Effector memory CD4-positive, alpha-beta T cell (primary cell): ENCODE data around the gene EEF1B2.

Source experiments
- DNase-seq, 3 donors: peaks; one replicate each; pipeline ENCODE4 v3.0.0-alpha.2; 2020
- H3K27ac ChIP-seq: 2 replicates; pipeline ENCODE4 v1.7.0; 2013; ENCODE audit warnings: mild to moderate bottlenecking, low read length, moderate library complexity; ENCODE audit not compliant: insufficient read depth, poor library complexity, severe bottlenecking
- H3K27me3 ChIP-seq: replicated peaks from 2 replicates; pipeline ENCODE4 v1.7.0; 2013; ENCODE audit warnings: mild to moderate bottlenecking, low read length; ENCODE audit not compliant: insufficient read depth, control insufficient read depth, poor library complexity, severe bottlenecking
- H3K36me3 ChIP-seq: 2 replicates; pipeline ENCODE4 v1.7.0; 2013; ENCODE audit warnings: mild to moderate bottlenecking, low read length, moderate library complexity; ENCODE audit not compliant: control insufficient read depth, insufficient read depth
- H3K4me1 ChIP-seq: 2 replicates; pipeline ENCODE4 v1.7.0; 2013; ENCODE audit warnings: low read length, mild to moderate bottlenecking; ENCODE audit not compliant: control insufficient read depth, insufficient read depth, poor library complexity, severe bottlenecking
- H3K4me3 ChIP-seq: 2 replicates; pipeline ENCODE4 v1.7.0; 2013; ENCODE audit warnings: low read length, low read depth, mild to moderate bottlenecking; ENCODE audit not compliant: insufficient read depth, poor library complexity, severe bottlenecking
- H3K9me3 ChIP-seq: 2 replicates; pipeline ENCODE4 v1.7.0; 2013; ENCODE audit warnings: mild to moderate bottlenecking, low read length, moderate library complexity; ENCODE audit not compliant: control insufficient read depth

The EEF1B2 gene

DNA sequence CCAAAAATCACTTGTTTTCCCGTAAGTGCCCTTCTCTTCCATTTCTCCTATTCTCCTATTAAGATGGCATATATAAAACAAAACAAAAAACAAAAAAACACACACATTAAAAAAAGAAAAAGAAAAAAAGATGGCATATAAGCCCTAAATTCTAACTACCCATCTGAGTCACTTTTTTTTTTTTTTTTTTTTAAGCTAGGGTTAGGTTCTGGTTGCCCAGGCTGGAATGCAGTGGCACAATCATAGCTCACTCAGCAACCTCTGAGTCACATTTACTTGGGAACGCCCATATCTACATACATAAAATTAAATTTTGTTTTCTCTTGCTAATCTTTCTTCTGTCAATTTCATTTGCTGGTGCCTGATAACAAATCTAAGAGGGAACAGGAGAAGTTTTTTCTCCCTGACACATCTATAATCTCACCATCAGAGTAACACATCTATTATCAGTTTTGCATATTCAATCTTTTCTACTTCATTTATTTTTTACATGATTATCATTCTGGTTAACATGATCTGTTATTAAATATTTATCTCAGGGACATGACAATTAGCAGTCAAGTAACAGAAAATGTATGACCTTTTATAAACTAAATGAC, 52.1 kb downstream of the EEF1B2 start:
- Histone ChIP-seq H3K4me3 (no peak overlapping the region), H3K27ac (no peak overlapping the region), H3K36me3 (no peaks in the 10 kb centered on the region), H3K27me3 (no peaks in the 10 kb centered on the region), H3K9me3 (no peaks in the 10 kb centered on the region), H3K4me1 (no peaks in the 10 kb centered on the region)
- DNase-seq = no peak
